ENCODE measurements around the gene SOX6. TPM values are rescaled to one million over a fixed set of nuclear protein-coding genes. Genes with fewer than 3 reads are reported as not detected.

Gene SOX6
- total RNA-seq, 1 experiment from 2014 or later, result 7.9 TPM

DNA sequence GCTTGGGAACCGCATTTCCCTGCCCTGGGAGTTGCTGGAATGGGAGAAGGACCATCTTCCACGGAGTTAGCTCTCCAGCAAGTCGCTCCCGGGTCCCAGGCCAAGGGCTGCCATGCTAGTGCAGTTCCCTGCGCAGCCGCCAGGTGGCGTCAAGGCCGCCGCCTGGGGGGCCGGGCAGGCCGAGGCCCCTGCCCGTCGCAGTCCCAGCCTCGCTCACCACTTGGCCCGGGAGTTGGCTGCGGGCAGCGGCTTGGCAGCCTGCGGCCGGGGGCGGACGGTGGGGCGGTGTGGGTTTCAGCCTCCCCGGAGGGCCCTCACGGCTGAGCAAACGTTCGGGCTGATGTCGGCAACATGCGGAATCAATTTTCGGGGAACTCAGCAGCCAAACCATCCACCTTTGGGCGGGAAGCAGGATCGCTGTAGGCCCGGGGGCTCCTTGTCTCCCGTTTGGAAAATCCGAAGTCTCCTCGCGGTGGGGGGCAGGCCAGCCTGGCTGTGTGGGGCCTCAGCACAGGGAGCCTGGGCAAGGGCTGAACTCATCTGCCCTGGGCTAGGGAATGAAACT is 415.1 kb downstream of the SOX6 start:
- H3K9me3 ChIP-seq (replicated peaks), result no peaks in the 10 kb centered on the region
- no peak overlapping the region for H3K27ac ChIP-seq
- H3K27me3 ChIP-seq, result no peaks in the 10 kb centered on the region
- peak overlapping the region; percentile 20 for H3K4me3 ChIP-seq
- DNase-seq, result peak; percentile 40 to 66
- no peaks in the 10 kb centered on the region for H3K4me1 ChIP-seq
- no peaks in the 10 kb centered on the region for H3K36me3 ChIP-seq

DNA sequence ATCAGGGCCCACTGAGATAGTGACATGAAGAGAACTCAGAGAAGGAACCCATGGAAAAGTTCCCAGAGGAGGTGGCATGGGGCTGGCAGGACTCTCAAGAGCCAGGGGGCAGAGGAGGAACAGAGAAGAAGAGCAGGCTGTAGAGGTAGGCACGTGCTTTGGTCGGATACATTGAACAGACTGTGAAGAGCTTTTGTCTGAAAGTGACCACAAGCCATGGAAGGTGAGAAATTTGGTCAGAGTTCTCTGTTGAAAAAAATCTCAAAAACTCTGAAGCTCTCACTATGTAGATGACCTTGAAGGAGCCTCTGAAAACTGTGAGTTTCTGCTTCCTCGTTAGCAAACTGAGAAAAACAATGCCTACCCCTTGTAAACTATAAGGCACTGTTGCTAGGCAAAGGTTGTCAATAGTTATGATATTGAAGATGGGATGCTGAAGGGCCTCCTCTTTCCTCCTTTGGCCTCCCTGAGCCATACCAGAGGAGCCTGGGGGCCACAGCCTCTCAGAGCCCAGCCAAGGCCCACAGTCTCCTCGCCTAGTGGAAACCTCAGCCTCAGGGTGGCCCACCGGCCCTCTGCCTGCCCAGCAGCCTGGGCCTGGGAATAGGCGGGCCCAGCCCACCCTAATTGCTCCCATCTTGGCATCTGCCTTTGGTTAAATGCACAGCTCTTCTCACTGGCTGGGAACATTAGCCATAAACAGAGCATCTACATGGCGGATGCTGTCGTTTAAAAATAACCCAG is 415.7 kb downstream of the SOX6 start:
- H3K4me3 ChIP-seq, result no peak overlapping the region
- no peaks in the 10 kb centered on the region for H3K4me1 ChIP-seq
- no peaks in the 10 kb centered on the region for H3K36me3 ChIP-seq
- no peak overlapping the region for H3K27ac ChIP-seq
- H3K27me3 ChIP-seq, result no peaks in the 10 kb centered on the region
- no peaks in the 10 kb centered on the region for H3K9me3 ChIP-seq (replicated peaks)
- DNase-seq, result no peak

DNA sequence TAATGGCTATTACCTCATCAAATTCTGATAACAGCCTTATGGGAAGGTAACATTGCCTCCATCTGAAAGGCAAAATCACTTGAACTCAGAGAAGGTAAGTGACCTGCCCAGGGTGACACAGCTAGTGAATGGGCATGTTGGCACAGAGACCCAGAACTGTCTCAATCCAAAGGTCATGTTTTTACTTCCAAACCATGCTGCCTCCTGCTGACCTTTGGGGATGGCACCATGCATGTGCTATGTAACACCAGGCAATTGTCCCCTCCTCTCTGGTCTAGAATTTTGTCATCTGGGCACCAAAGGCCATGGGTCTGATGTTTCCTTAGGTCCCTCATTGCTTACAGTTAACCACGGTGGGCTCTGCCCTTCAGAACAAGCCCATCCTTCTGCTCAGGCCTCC is 417.4 kb downstream of the SOX6 start:
- Histone ChIP-seq H3K27me3 (no peaks in the 10 kb centered on the region), H3K4me3 (no peak overlapping the region), H3K9me3 (replicated peaks) (no peaks in the 10 kb centered on the region), H3K36me3 (no peaks in the 10 kb centered on the region), H3K27ac (no peak overlapping the region), H3K4me1 (no peaks in the 10 kb centered on the region)
- DNase-seq, result no peak

DNA sequence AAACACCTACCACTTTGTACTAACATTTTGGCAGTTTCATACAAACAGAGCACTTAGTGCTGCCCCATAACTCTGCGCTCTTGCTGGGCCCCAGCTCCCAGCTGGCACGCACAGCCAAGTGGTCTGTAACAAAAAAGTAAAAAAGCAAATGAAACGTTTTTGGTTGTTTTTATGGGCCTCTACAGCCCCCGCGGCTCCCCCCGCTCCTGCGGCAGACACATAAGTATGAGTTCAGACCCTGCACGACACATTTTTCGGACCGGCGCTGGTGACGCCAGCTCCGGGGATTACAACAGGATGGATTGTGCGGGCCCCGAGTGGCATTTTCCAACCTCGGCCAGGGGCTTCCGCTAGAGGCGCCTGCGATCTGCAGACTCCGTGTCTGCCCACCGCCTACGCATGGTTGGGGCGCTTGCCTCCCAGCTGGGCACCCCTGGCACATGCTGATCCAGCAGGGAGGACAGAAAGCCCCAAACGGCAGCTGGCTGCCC is 418.2 kb downstream of the SOX6 start:
- DNase-seq, result no peak
- Histone ChIP-seq H3K36me3 (no peaks in the 10 kb centered on the region), H3K4me1 (no peaks in the 10 kb centered on the region), H3K9me3 (replicated peaks) (no peaks in the 10 kb centered on the region), H3K27me3 (no peaks in the 10 kb centered on the region; the same call in 1 of the 2 replicates), H3K4me3 (no peak overlapping the region), H3K27ac (no peak overlapping the region)

DNA sequence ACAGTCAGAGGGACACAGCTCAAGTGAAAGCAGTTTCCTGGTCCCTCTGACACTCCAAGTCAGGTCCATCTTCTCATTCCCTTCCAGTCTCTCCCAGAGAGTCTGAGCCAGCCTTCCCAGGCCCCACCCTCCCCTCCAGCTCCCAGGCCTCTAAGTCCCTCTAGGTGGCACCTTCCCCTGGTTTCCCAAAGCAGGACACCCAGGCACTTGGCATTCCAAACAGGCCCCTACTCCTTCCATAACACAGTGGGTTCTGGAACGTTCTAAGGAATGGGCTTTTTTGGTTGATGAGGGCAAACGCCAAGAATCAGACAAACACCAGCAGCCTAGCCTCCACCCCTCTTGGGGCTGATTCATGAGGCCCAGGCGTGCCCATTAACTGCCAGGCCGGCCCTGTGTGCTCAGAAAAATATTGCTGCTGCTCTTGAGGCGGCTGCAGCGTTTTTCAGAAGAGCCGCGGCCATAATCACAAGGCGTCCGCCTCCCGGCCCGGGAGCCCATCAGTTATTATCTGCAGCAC is 418.7 kb downstream of the SOX6 start:
- no peaks in the 10 kb centered on the region for H3K4me1 ChIP-seq
- DNase-seq, result no peak
- H3K27me3 ChIP-seq, result no peaks in the 10 kb centered on the region; the same call in 1 of the 2 replicates

DNA sequence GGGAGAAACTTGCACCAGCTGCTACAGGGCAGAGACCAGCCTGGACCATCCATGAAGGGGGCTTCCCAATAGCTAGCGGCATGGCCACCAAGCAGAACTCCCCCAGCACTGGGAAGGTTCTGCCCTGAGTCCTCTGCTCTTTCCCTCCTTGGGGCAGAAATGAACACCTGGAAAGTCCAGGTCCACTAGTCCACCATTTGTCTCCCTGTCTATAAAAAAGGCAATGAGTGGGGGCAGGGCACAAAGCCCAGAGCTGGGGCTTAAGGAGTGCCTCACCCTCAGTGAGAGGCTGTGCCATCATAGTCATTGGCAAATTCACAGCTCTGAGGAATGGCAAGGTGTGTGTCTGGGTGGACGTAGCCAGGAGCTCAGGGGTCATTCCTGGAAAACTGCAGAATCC is 420.3 kb downstream of the SOX6 start:
- no peak overlapping the region for H3K27ac ChIP-seq
- no peaks in the 10 kb centered on the region for H3K4me1 ChIP-seq
- H3K36me3 ChIP-seq, result no peaks in the 10 kb centered on the region
- DNase-seq, result no peak
- H3K4me3 ChIP-seq, result no peak overlapping the region
- H3K9me3 ChIP-seq (replicated peaks), result no peaks in the 10 kb centered on the region
- no peaks in the 10 kb centered on the region; the same call in 1 of the 2 replicates for H3K27me3 ChIP-seq

More for the DNA sequence above, 418.7 kb downstream of the SOX6 start:
- Histone ChIP-seq H3K4me3 (no peak overlapping the region), H3K36me3 (no peaks in the 10 kb centered on the region), H3K27ac (no peak overlapping the region), H3K9me3 (replicated peaks) (no peaks in the 10 kb centered on the region)

DNA sequence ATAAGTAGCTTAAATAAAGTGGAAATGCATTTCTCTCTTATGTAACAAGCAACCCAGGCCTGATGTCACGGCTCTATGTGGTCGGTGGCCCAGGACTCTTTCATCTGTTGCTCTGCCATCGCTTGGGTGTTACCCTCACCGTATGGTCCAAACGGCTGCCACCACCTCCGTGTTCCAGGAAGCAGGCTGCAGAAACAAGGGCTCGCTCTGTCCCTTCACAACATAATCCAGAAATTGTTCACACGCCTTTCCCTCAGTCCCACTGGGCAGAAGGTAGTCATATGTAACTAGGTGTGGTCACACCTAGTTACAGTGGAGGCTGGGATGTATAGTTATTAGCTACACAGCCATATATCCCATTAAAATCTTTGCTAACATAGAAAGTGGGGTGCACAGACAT is 421.0 kb downstream of the SOX6 start:
- H3K9me3 ChIP-seq (replicated peaks), result no peaks in the 10 kb centered on the region
- no peak overlapping the region for H3K27ac ChIP-seq
- no peak for DNase-seq
- H3K4me3 ChIP-seq, result no peak overlapping the region
- no peaks in the 10 kb centered on the region; the same call in 1 of the 2 replicates for H3K27me3 ChIP-seq
- H3K36me3 ChIP-seq, result no peaks in the 10 kb centered on the region
- H3K4me1 ChIP-seq, result no peaks in the 10 kb centered on the region

DNA sequence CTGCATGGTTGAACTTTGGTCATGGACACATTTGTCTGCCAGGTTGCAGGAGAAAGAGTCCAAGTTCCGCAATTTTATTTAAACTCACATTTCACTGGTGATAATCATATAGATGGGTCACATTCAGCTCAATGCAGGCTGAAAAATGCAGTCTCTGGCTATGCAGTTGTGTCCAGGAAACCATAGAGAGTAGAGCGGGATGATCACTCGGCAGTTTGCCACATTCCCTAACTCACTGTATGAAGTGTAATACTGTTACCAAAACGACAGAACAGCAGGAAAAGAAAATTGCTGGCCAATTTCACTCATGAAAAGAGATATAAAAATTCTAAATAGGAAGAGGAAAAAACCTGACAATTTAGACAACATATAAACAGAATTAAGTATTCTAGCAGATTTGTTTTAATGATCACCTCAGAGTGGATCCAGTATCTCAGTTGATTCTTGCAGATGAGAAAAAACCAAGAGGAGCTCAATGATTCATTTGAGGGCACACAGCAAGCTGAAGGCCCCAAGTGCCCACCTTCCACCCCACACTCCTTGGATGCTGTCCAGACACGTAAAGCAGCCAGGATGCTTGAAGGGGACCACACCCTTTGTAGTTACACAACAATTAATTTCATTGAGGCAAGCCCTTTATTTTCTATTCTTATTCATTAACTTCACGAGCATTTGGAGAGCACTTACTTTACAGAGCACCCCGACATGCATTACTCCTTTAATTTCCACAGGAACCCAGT is 422.3 kb downstream of the SOX6 start:
- no peaks in the 10 kb centered on the region for H3K36me3 ChIP-seq
- H3K4me1 ChIP-seq, result no peaks in the 10 kb centered on the region
- H3K4me3 ChIP-seq, result no peak overlapping the region
- no peaks in the 10 kb centered on the region for H3K9me3 ChIP-seq (replicated peaks)
- no peak overlapping the region for H3K27ac ChIP-seq
- no peaks in the 10 kb centered on the region; the same call in 1 of the 2 replicates for H3K27me3 ChIP-seq
- DNase-seq, result no peak

DNA sequence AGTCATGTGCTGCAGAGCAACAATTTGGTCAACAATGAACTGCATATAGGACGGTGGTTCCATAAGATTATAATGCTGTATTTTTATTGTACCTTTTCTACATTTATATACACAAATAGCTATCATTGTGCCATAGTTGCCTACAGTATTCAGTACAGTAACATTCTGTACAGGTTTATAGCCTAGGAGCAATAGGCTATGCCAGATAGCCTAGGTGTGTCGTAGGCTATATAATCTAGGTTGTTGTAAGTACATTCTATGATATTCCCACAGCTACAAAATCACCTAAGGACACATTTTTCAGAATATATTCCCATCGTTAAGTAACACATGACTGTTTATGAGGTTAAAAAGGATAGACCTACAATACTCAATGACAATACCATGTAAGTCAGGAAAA is 423.9 kb downstream of the SOX6 start:
- no peak for DNase-seq
- no peaks in the 10 kb centered on the region for H3K36me3 ChIP-seq
- no peak overlapping the region for H3K4me3 ChIP-seq
- no peaks in the 10 kb centered on the region for H3K9me3 ChIP-seq (replicated peaks)
- no peaks in the 10 kb centered on the region; the same call in 1 of the 2 replicates for H3K27me3 ChIP-seq
- H3K4me1 ChIP-seq, result no peaks in the 10 kb centered on the region
- H3K27ac ChIP-seq, result no peak overlapping the region

DNA sequence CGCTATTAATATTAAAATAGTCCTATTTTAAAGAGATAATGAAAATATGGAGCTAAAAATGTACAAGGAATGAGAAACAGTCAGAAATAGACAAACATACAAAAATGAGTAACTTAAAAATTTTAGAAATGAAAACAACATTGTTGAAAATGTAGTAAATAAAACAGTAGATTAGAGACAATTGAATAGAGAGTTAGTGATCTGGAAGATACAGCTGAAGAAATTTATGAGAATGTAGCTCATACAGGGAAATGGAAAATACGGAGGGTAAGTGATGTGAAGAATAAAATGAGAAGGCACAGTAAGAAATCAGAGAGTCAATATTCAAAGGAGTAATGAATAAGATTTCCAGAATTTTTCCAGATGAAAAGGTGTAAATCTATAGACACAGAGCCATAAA is 424.8 kb downstream of the SOX6 start:
- no peak for DNase-seq
- H3K4me1 ChIP-seq, result no peaks in the 10 kb centered on the region
- no peak overlapping the region for H3K4me3 ChIP-seq
- H3K27me3 ChIP-seq, result no peaks in the 10 kb centered on the region; the same call in 1 of the 2 replicates
- H3K36me3 ChIP-seq, result no peaks in the 10 kb centered on the region
- no peak overlapping the region for H3K27ac ChIP-seq
- no peaks in the 10 kb centered on the region for H3K9me3 ChIP-seq (replicated peaks)

DNA sequence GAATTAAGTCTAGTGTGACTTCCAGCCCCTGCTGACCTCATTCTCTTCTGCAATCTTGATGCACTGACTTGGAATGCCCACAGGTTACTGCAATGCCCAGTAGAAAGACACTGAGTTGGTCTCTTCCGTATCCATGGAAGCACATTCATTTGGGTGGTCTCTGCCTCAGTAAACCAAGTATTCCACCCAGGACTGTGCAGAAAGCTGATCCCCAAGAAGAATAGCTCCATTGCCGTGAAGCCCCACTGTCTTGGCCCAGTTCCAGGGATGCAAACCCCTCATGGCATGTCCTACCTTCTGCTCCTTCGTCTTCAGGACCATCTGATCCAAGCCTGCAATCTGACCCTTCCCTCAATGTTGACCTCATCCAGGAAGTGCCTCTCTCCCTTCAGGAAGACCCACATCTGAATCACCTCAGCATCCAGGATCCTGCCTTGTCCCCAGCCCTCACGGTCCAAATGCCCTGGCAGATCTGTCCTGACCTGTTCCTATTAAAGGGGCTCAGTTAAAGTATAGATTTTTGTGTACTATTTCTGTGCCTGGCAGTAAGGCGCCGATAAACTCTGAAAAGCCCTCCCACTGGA is 425.8 kb downstream of the SOX6 start:
- DNase-seq, result no peak
- no peaks in the 10 kb centered on the region; the same call in 1 of the 2 replicates for H3K27me3 ChIP-seq
- no peak overlapping the region for H3K27ac ChIP-seq
- no peaks in the 10 kb centered on the region for H3K4me1 ChIP-seq
- no peak overlapping the region for H3K4me3 ChIP-seq
- H3K36me3 ChIP-seq, result no peaks in the 10 kb centered on the region
- H3K9me3 ChIP-seq (replicated peaks), result no peaks in the 10 kb centered on the region

DNA sequence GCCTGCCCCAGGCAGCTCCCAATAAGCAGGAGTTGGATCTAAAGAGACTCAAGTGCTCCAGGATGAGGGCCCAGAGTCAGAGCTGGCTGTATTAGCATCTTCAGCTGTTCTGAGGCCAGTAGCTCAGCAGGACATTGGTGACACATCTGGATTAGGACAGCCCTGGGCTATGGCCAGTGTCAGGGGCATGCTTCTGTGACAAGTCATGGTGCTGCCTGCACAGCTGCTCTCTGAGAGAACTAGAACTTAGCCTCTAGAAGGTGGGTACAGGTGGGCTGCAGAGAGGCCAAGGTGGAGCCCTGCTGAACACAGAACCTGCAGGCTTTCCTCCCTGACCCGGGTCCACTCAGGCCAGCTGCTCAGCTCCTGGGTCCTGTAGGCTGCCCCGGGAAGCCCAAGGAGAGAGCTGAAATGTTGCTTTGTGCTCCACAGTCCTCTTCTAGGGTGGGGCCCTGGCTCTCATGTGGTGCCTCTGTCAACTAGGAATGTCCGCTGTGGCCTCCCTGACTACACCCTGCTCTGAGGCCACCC is 426.9 kb downstream of the SOX6 start:
- Histone ChIP-seq H3K27me3 (no peaks in the 10 kb centered on the region; the same call in 1 of the 2 replicates), H3K27ac (no peak overlapping the region), H3K4me1 (no peaks in the 10 kb centered on the region), H3K4me3 (no peak overlapping the region), H3K36me3 (no peaks in the 10 kb centered on the region), H3K9me3 (replicated peaks) (no peaks in the 10 kb centered on the region)
- DNase-seq, result no peak

DNA sequence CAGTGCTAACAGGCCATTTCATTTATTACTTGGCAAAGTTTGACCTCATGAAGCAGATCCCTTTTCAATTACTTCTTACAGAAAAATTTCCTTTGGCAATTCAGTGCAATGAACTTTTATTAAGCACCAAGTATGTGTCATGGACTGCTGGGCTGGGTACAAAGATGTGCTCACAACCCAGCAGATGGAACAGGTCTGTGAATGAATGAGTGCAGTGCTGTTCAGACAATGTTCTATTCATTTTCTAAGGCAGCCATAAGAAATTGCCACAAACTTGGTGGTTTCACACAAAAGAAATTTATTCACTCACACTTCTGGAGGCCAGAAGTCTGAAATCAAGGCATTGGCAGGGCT is 428.5 kb downstream of the SOX6 start:
- H3K27me3 ChIP-seq, result no peaks in the 10 kb centered on the region
- no peak for DNase-seq
- H3K4me1 ChIP-seq, result no peaks in the 10 kb centered on the region
- no peaks in the 10 kb centered on the region for H3K9me3 ChIP-seq (replicated peaks)
- no peak overlapping the region for H3K27ac ChIP-seq
- no peak overlapping the region for H3K4me3 ChIP-seq
- no peaks in the 10 kb centered on the region for H3K36me3 ChIP-seq

DNA sequence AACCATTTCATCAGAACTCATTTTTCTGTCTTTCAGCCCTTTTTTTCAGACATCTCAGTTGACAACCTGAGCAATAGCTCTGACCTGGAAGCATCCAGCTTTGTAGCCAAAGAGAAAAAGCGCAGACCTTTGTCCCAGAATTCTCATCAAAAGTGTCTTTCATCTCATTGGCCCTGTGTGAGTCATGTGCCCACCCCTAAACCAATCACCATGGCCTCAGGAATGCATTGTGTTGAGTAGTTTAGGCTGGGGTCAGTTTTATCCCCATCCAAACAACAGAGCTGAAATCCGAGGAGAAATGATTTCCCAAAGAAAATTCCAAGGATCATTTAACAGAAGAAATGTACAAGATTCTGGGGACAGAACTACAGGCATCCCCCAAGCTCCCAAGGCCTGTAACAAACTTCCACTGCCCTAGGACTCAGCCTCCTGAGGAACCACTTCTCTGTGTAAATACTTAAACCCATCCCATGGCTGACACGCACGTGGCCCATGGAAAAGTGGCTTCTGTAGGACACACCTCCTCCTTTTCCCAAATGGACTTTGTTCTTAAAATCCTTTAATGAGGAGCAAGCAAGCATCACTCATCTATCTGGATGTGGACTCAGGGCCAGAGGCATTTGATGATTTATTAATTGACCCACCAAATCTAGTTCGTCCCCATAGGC is 429.0 kb downstream of the SOX6 start:
- Histone ChIP-seq H3K36me3 (no peaks in the 10 kb centered on the region), H3K9me3 (replicated peaks) (no peaks in the 10 kb centered on the region), H3K27me3 (no peaks in the 10 kb centered on the region), H3K27ac (no peak overlapping the region), H3K4me3 (no peak overlapping the region), H3K4me1 (no peaks in the 10 kb centered on the region)
- DNase-seq, result no peak

Data from SJCRH30 (cell line).